CD4-positive, alpha-beta memory T cell (primary cell): ENCODE measurements around the gene TIAL1. TPM values are rescaled to one million over a fixed set of nuclear protein-coding genes. Genes with fewer than 3 reads are reported as not detected.
"Not testable (repeated sequence)": the region's sequence is repeated elsewhere in the genome, so short reads cannot be mapped to it uniquely, and the experiment has no call there.

Source experiments
- CTCF ChIA-PET: fragments of 350-600 bp; sonication (Branson Sonifier 250); formaldehyde crosslinking; loops from one replicate; lab custom pipeline; 2021; ENCODE audit warnings: inconsistent platforms; ENCODE audit not compliant: partially characterized antibody; lab: Charles Lee
- POLR2A ChIA-PET: fragments of 350-600 bp; sonication (Branson Sonifier 250); formaldehyde crosslinking; loops from one replicate; lab custom pipeline; 2021; ENCODE audit not compliant: partially characterized antibody; lab: Charles Lee
- DNase-seq, 5 donors: peaks; one replicate each; pipeline versions ENCODE4 v3.0.0 to v3.0.0-alpha.2; 2020 to 2022; ENCODE audit warnings: mixed read lengths in 1 of 5
- H3K27ac ChIP-seq: one replicate; pipeline ENCODE4 v1.7.0; 2013; ENCODE audit warnings: low read depth, low read length
- H3K27me3 ChIP-seq: 2 replicates; pipeline ENCODE4 v1.7.0; 2013; ENCODE audit warnings: mild to moderate bottlenecking, low read length, moderate library complexity; ENCODE audit not compliant: insufficient read depth
- H3K36me3 ChIP-seq: 2 replicates; pipeline ENCODE4 v1.7.0; 2013; ENCODE audit warnings: mild to moderate bottlenecking, low read length, moderate library complexity; ENCODE audit not compliant: insufficient read depth
- H3K4me1 ChIP-seq: 2 replicates; pipeline ENCODE4 v1.7.0; 2013; ENCODE audit warnings: mild to moderate bottlenecking, low read length, moderate library complexity; ENCODE audit not compliant: insufficient read depth
- H3K4me3 ChIP-seq, 2 donors: one replicate each; pipeline ENCODE4 v1.7.0; 2013; ENCODE audit warnings: low read length in 2 of 2, mild to moderate bottlenecking in 1 of 2
- H3K9me3 ChIP-seq, 2 donors: one replicate each; pipeline ENCODE4 v1.7.0; 2013; ENCODE audit warnings: low read length in 2 of 2, control low read depth in 1 of 2; ENCODE audit not compliant: control insufficient read depth in 1 of 2
- H3K27ac Mint-ChIP-seq, 7 donors: one replicate each; pipeline ENCODE4 v1.8.0; 2020 to 2021; ENCODE audit warnings: mixed read lengths in 7 of 7, mild to moderate bottlenecking in 6 of 7, inconsistent platforms in 3 of 7, moderate library complexity in 3 of 7
- H3K27me3 Mint-ChIP-seq, 2 donors: one replicate each; pipeline ENCODE4 v1.8.0; 2020 to 2021; ENCODE audit warnings: mixed read lengths in 2 of 2
- H3K36me3 Mint-ChIP-seq, 2 donors: one replicate each; pipeline ENCODE4 v1.8.0; 2020 to 2021; ENCODE audit warnings: mixed read lengths in 2 of 2, inconsistent platforms in 1 of 2, mild to moderate bottlenecking in 1 of 2
- H3K4me1 Mint-ChIP-seq, 4 donors: one replicate each; pipeline ENCODE4 v1.8.0; 2020 to 2021; ENCODE audit warnings: mixed read lengths in 4 of 4, mild to moderate bottlenecking in 1 of 4
- H3K4me3 Mint-ChIP-seq, 8 donors: one replicate each; pipeline ENCODE4 v1.8.0; 2020 to 2021; ENCODE audit warnings: mixed read lengths in 8 of 8, mild to moderate bottlenecking in 7 of 8, moderate library complexity in 6 of 8, inconsistent platforms in 3 of 8
- H3K9me3 Mint-ChIP-seq, 8 donors: one replicate each; pipeline ENCODE4 v1.8.0; 2020 to 2021; ENCODE audit warnings: mixed read lengths in 8 of 8, mild to moderate bottlenecking in 5 of 8, inconsistent platforms in 3 of 8, moderate library complexity in 1 of 8
- intact Hi-C: fragments of 100-400 bp; cut with micrococcal nuclease; formaldehyde crosslinking; loops from one replicate; pipeline ENCODE4 v1.15.1; 2023
- polyA plus RNA-seq, 2 donors: library from polyadenylated mRNA; unstranded; fragments of 300-500 nt; fragmentation: Illumina TruSeq; gene quantifications; one replicate each; pipeline ENCODE4 v1.2.3, GENCODE V29; 2021
- total RNA-seq, 2 experiments: library from RNA; stranded (reverse); gene quantifications; one replicate each; pipeline ENCODE4 v1.2.3, GENCODE V29; 2021

TIAL1 gene
- total and polyA plus RNA-seq, 4 experiments from 2014 or later, result 8.8 to 212 (median 107) TPM

GRCh38 chr10:119575991-119576390 is 20.8 kb downstream of the TIAL1 start:
- Mint-ChIP-seq H3K27ac (peak overlapping the region; percentile 38 to 96 (median 63)), H3K27me3 (no peaks in the 10 kb centered on the region), H3K9me3 (no peaks in the 10 kb centered on the region), H3K4me3 (peak overlapping the region in 2 of 8 donors; percentile 28 to 68), H3K4me1 (peaks cover 15 to 20% (median 17%) of the 10 kb centered on the region in 4 donors), H3K36me3 (peaks cover 44 to 58% of the 10 kb centered on the region in 2 donors)
- Histone ChIP-seq H3K9me3 (no peaks in the 10 kb centered on the region), H3K27ac (peak overlapping the region; percentile 34), H3K36me3 (peaks cover 44% of the 10 kb centered on the region), H3K4me1 (peaks cover 24% of the 10 kb centered on the region), H3K4me3 (no peak overlapping the region), H3K27me3 (no peaks in the 10 kb centered on the region)
- ChIA-PET CTCF (interaction anchor here (0.6 to 1.2 kb wide), 2 partner anchors 10 to 35 kb away, joined by 3 to 4 read pairs; no protein-coding TSS in a partner anchor), POLR2A (interaction anchor here (0.9 to 2.4 kb wide), 3 partner anchors 17 to 367 kb away, joined by 3 to 7 read pairs (median 4); partner anchors contain the start of gene RGS10)
- intact Hi-C loops, result no loop called here
- DNase-seq, result peak in 4 of 5 donors; percentile 15 to 19 (median 16)

GRCh38 chr10:119575506-119575905 is 21.3 kb downstream of the TIAL1 start:
- Histone ChIP-seq H3K27ac (peak overlapping the region; percentile 34), H3K27me3 (no peaks in the 10 kb centered on the region), H3K9me3 (no peaks in the 10 kb centered on the region), H3K4me1 (peaks cover 24% of the 10 kb centered on the region), H3K36me3 (peaks cover 44% of the 10 kb centered on the region), H3K4me3 (no peak overlapping the region)
- H3K27me3 Mint-ChIP-seq, result no peaks in the 10 kb centered on the region
- peak overlapping the region; percentile 24 to 96 (median 84) for H3K27ac Mint-ChIP-seq
- H3K4me1 Mint-ChIP-seq, result peaks cover 15 to 20% (median 17%) of the 10 kb centered on the region in 4 donors
- DNase-seq, result peak; percentile 53 to 65 (median 63)
- POLR2A ChIA-PET, result interaction anchor here (0.9 to 2.4 kb wide), 3 partner anchors 17 to 366 kb away, joined by 3 to 7 read pairs (median 4); partner anchors contain the start of gene RGS10
- H3K36me3 Mint-ChIP-seq, result peaks cover 44 to 58% of the 10 kb centered on the region in 2 donors
- no peaks in the 10 kb centered on the region for H3K9me3 Mint-ChIP-seq
- intact Hi-C loops, result no loop called here
- CTCF ChIA-PET, result interaction anchor here (0.6 kb wide), 1 partner anchor 10 kb away, joined by 4 read pairs; no protein-coding TSS in a partner anchor
- peak overlapping the region in 5 of 8 donors; percentile 26 to 68 (median 54) for H3K4me3 Mint-ChIP-seq

GRCh38 chr10:119567978-119568377 is 28.8 kb downstream of the TIAL1 start:
- Histone ChIP-seq H3K27ac (no peak overlapping the region), H3K27me3 (no peaks in the 10 kb centered on the region), H3K9me3 (no peaks in the 10 kb centered on the region), H3K4me3 (no peak overlapping the region), H3K36me3 (no peaks in the 10 kb centered on the region), H3K4me1 (no peaks in the 10 kb centered on the region)
- ChIA-PET POLR2A (no interaction called here), CTCF (no interaction called here)
- intact Hi-C loops, result no loop called here
- no peaks in the 10 kb centered on the region for H3K9me3 Mint-ChIP-seq
- no peak overlapping the region for H3K27ac Mint-ChIP-seq
- peaks cover 0 to 1% (median 0%) of the 10 kb centered on the region in 4 donors for H3K4me1 Mint-ChIP-seq
- no peak for DNase-seq
- no peaks in the 10 kb centered on the region for H3K27me3 Mint-ChIP-seq
- peaks cover 4 to 5% of the 10 kb centered on the region in 2 donors for H3K36me3 Mint-ChIP-seq
- no peak overlapping the region for H3K4me3 Mint-ChIP-seq

- POLR2A ChIA-PET, result no interaction called here
- no peaks in the 10 kb centered on the region for H3K4me1 Mint-ChIP-seq
- no peaks in the 10 kb centered on the region for H3K36me3 ChIP-seq
- no peaks in the 10 kb centered on the region for H3K4me1 ChIP-seq
- no peak overlapping the region for H3K4me3 ChIP-seq
- CTCF ChIA-PET, result no interaction called here
- intact Hi-C loops, result no loop called here
- DNase-seq, result no peak
- no peak overlapping the region for H3K27ac Mint-ChIP-seq
- H3K9me3 Mint-ChIP-seq, result no peaks in the 10 kb centered on the region
- no peak overlapping the region for H3K4me3 Mint-ChIP-seq
- no peaks in the 10 kb centered on the region for H3K36me3 Mint-ChIP-seq
- H3K27me3 Mint-ChIP-seq, result no peaks in the 10 kb centered on the region
- H3K27ac ChIP-seq, result no peak overlapping the region
- no peaks in the 10 kb centered on the region for H3K9me3 ChIP-seq
- H3K27me3 ChIP-seq, result no peaks in the 10 kb centered on the region
These were observed 34.7 kb downstream of the TIAL1 start for GRCh38 chr10:119562097-119562496.

- H3K27ac Mint-ChIP-seq, H3K4me3 Mint-ChIP-seq, H3K4me1 Mint-ChIP-seq, intact Hi-C loops, H3K27ac ChIP-seq, POLR2A ChIA-PET, H3K9me3 Mint-ChIP-seq, DNase-seq, H3K36me3 ChIP-seq, H3K4me1 ChIP-seq, H3K27me3 ChIP-seq, H3K4me3 ChIP-seq, CTCF ChIA-PET, H3K36me3 Mint-ChIP-seq, H3K9me3 ChIP-seq, H3K27me3 Mint-ChIP-seq: not testable (repeated sequence)
These were observed 37.3 kb downstream of the TIAL1 start for GRCh38 chr10:119559511-119559910.

GRCh38 chr10:119556081-119556480 is 40.7 kb downstream of the TIAL1 start:
- not testable (repeated sequence) for DNase-seq

GRCh38 chr10:119555178-119555784 is 41.5 kb downstream of the TIAL1 start:
- Histone ChIP-seq H3K9me3 (no peaks in the 10 kb centered on the region), H3K27me3 (no peaks in the 10 kb centered on the region), H3K4me3 (no peak overlapping the region), H3K27ac (no peak overlapping the region), H3K4me1 (no peaks in the 10 kb centered on the region), H3K36me3 (no peaks in the 10 kb centered on the region)
- Mint-ChIP-seq H3K4me1 (no peaks in the 10 kb centered on the region), H3K4me3 (no peak overlapping the region), H3K27ac (no peak overlapping the region), H3K27me3 (no peaks in the 10 kb centered on the region), H3K9me3 (no peaks in the 10 kb centered on the region), H3K36me3 (no peaks in the 10 kb centered on the region)
- no peak for DNase-seq
- ChIA-PET CTCF (no interaction called here), POLR2A (interaction anchor here (0.6 kb wide), 1 partner anchor 169 kb away, joined by 3 read pairs; no protein-coding TSS in a partner anchor)
- intact Hi-C loops, result no loop called here

More at GRCh38 chr10:119556081-119556480, 40.7 kb downstream of the TIAL1 start:
- H3K27me3 Mint-ChIP-seq, H3K9me3 Mint-ChIP-seq, H3K36me3 ChIP-seq, H3K4me3 Mint-ChIP-seq, H3K27me3 ChIP-seq, intact Hi-C loops, H3K36me3 Mint-ChIP-seq, H3K4me1 ChIP-seq, H3K9me3 ChIP-seq, H3K4me1 Mint-ChIP-seq, H3K27ac ChIP-seq, H3K4me3 ChIP-seq, POLR2A ChIA-PET, H3K27ac Mint-ChIP-seq: not testable (repeated sequence)
- CTCF ChIA-PET, result interaction anchor here (1.2 kb wide), 1 partner anchor 29 kb away, joined by 4 read pairs; no protein-coding TSS in a partner anchor
